ENCODE data around the gene AOC2. TPM values are rescaled to one million over a fixed set of nuclear protein-coding genes. Genes with fewer than 3 reads are reported as not detected.
"Not testable (repeated sequence)": the region's sequence is repeated elsewhere in the genome, so short reads cannot be mapped to it uniquely, and the experiment has no call there.

The AOC2 gene
- total RNA-seq, 4 donors from 2014 or later: 0.55 to 6.0 (median 1.1) TPM

- no peaks in the 10 kb centered on the region for H3K36me3 ChIP-seq
- 100% methylated on average over 1 of the region's 1 CpG; no CpG with 5 or more reads in 1 of the 2 donors for WGBS, 2 donors (ENCODE audit: low coverage in 1 of 2)
- H3K27me3 ChIP-seq: no peaks in the 10 kb centered on the region
- no peak overlapping the region for H3K4me3 ChIP-seq
- H3K4me1 ChIP-seq: peaks cover 0 to 7% (median 3%) of the 10 kb centered on the region in 4 donors
- H3K27ac ChIP-seq: no peak overlapping the region
- H3K9me3 ChIP-seq: no peaks in the 10 kb centered on the region
- DNase-seq: no peak
- in situ Hi-C loops (cut with MboI; ENCODE audit: low pct_ligation_motif_present in 1 of 4, low pct_unique_long_range_greater_than_20kb in 1 of 4, low sequenced_read_pairs in 3 of 4): loop anchor here in 1 of 4 donors (10.0 kb wide), 1 partner anchor 67 kb away; no protein-coding TSS in a partner anchor
- TF ChIP-seq POLR2A (IDR thresholded peaks at IDR 0.05) (no peak), CTCF (IDR thresholded peaks at IDR 0.05) (no peak), EP300 (IDR thresholded peaks at IDR 0.05; ENCODE audit: low read depth) (no peak), POLR2AphosphoS5 (IDR thresholded peaks at IDR 0.05) (no peak)
- intact Hi-C loops (cut with DNase I; ENCODE audit: low total_unique reads): no loop called here
Observed at GRCh38 chr17:42857389-42857788, 13.0 kb downstream of the AOC2 start.

- Histone ChIP-seq H3K4me3 (no peak overlapping the region), H3K36me3 (no peaks in the 10 kb centered on the region), H3K4me1 (peaks cover 0 to 10% (median 2%) of the 10 kb centered on the region in 4 donors), H3K9me3 (peaks cover 4 to 6% of the 10 kb centered on the region in 2 donors), H3K27me3 (no peaks in the 10 kb centered on the region), H3K27ac (no peak overlapping the region)
- intact Hi-C loops (cut with DNase I; ENCODE audit: low total_unique reads): no loop called here
- no peak for DNase-seq
- in situ Hi-C loops (cut with MboI; ENCODE audit: low pct_ligation_motif_present in 1 of 4, low pct_unique_long_range_greater_than_20kb in 1 of 4, low sequenced_read_pairs in 3 of 4): no loop called here
- TF ChIP-seq EP300 (IDR thresholded peaks at IDR 0.05; ENCODE audit: low read depth) (no peak), POLR2A (IDR thresholded peaks at IDR 0.05) (no peak)
- 70% methylated on average over 7 of the region's 7 CpGs; no CpG with 5 or more reads in 1 of the 2 donors for WGBS, 2 donors (ENCODE audit: low coverage in 1 of 2)
Observed at GRCh38 chr17:42865638-42866094, 21.3 kb downstream of the AOC2 start.

- no peak overlapping the region for H3K4me3 ChIP-seq
- in situ Hi-C loops (cut with MboI; ENCODE audit: low pct_ligation_motif_present in 1 of 4, low pct_unique_long_range_greater_than_20kb in 1 of 4, low sequenced_read_pairs in 3 of 4) (no loop called here), intact Hi-C loops (cut with DNase I; ENCODE audit: low total_unique reads) (no loop called here)
- no peaks in the 10 kb centered on the region for H3K27me3 ChIP-seq
- H3K36me3 ChIP-seq: no peaks in the 10 kb centered on the region
- TF ChIP-seq POLR2A (IDR thresholded peaks at IDR 0.05) (no peak), CTCF (IDR thresholded peaks at IDR 0.05) (no peak), EP300 (IDR thresholded peaks at IDR 0.05; ENCODE audit: low read depth) (no peak), POLR2AphosphoS5 (IDR thresholded peaks at IDR 0.05) (no peak)
- no peak for DNase-seq
- 60 to 81% methylated on average over 2 to 4 of the region's 4 CpGs for WGBS, 2 donors (ENCODE audit: low coverage in 1 of 2)
- H3K4me1 ChIP-seq: peaks cover 0 to 10% (median 2%) of the 10 kb centered on the region in 4 donors
- peaks cover 5 to 8% of the 10 kb centered on the region in 2 donors for H3K9me3 ChIP-seq
- no peak overlapping the region for H3K27ac ChIP-seq
Observed at GRCh38 chr17:42866216-42866615, 21.8 kb downstream of the AOC2 start.

GRCh38 chr17:42866631-42867575, 22.5 kb downstream of the AOC2 start:
- WGBS, 2 donors (ENCODE audit: low coverage in 1 of 2): 15 to 36% methylated on average over 3 to 8 of the region's 12 CpGs
- no peaks in the 10 kb centered on the region for H3K27me3 ChIP-seq
- DNase-seq: no peak
- in situ Hi-C loops (cut with MboI; ENCODE audit: low pct_ligation_motif_present in 1 of 4, low pct_unique_long_range_greater_than_20kb in 1 of 4, low sequenced_read_pairs in 3 of 4) (no loop called here), intact Hi-C loops (cut with DNase I; ENCODE audit: low total_unique reads) (no loop called here)
- peaks cover 5 to 8% of the 10 kb centered on the region in 2 donors for H3K9me3 ChIP-seq
- H3K4me3 ChIP-seq: no peak overlapping the region
- no peak overlapping the region for H3K27ac ChIP-seq
- TF ChIP-seq EP300 (IDR thresholded peaks at IDR 0.05; ENCODE audit: low read depth) (no peak), POLR2A (IDR thresholded peaks at IDR 0.05) (no peak), CTCF (IDR thresholded peaks at IDR 0.05) (no peak), POLR2AphosphoS5 (IDR thresholded peaks at IDR 0.05) (no peak)
- H3K4me1 ChIP-seq: peaks cover 0 to 10% (median 2%) of the 10 kb centered on the region in 4 donors
- no peaks in the 10 kb centered on the region for H3K36me3 ChIP-seq

GRCh38 chr17:42867694-42868261, 23.4 kb downstream of the AOC2 start:
- 92% methylated on average over 7 of the region's 21 CpGs; no CpG with 5 or more reads in 1 of the 2 donors for WGBS, 2 donors (ENCODE audit: low coverage in 1 of 2)
- in situ Hi-C loops (cut with MboI; ENCODE audit: low pct_ligation_motif_present in 1 of 4, low pct_unique_long_range_greater_than_20kb in 1 of 4, low sequenced_read_pairs in 3 of 4); DNase-seq: not testable (repeated sequence)

More at GRCh38 chr17:42867694-42868261, 23.4 kb downstream of the AOC2 start:
- peaks cover 0 to 10% (median 2%) of the 10 kb centered on the region in 4 donors for H3K4me1 ChIP-seq
- H3K9me3 ChIP-seq; H3K27ac ChIP-seq; H3K4me3 ChIP-seq; H3K36me3 ChIP-seq; H3K27me3 ChIP-seq; intact Hi-C loops (cut with DNase I; ENCODE audit: low total_unique reads): not testable (repeated sequence)
